Panc1 (cell line): Measurements from ENCODE around the gene PBX1.

Source experiments
- CTCF ChIP-seq: fragments of 450-650 bp; IDR thresholded peaks from 2 replicates; pipeline ENCODE4 v1.5.1; 2017; ENCODE audit warnings: mild to moderate bottlenecking
- POLR2AphosphoS5 ChIP-seq: IDR thresholded peaks from 2 replicates; pipeline ENCODE4 v1.6.1; 2012; ENCODE audit warnings: mild to moderate bottlenecking, low read depth, low read length, moderate library complexity
- REST ChIP-seq, 2 experiments: IDR thresholded peaks; 2 replicates each; pipeline ENCODE4 v1.6.1; 2011 to 2012; ENCODE audit warnings: low read depth in 2 of 2, control low read depth in 1 of 2, low read length in 1 of 2, mild to moderate bottlenecking in 1 of 2, moderate library complexity in 1 of 2; ENCODE audit not compliant: insufficient read depth in 1 of 2
- SIN3A ChIP-seq: IDR thresholded peaks from 2 replicates; pipeline ENCODE4 v1.6.1; 2012; ENCODE audit warnings: low read depth, mild to moderate bottlenecking, low read length, moderate library complexity, borderline replicate concordance; ENCODE audit not compliant: insufficient read depth
- TCF7L2 ChIP-seq: IDR thresholded peaks from 2 replicates; pipeline ENCODE4 v1.6.1; 2011; ENCODE audit warnings: mild to moderate bottlenecking, low read depth, low read length, inconsistent platforms

GRCh38 chr1:164515231-164515630 is 43.8 kb upstream of the PBX1 start:
- TF ChIP-seq CTCF: no peak
- no peak for TF ChIP-seq REST (IDR thresholded peaks at IDR 0.05; ENCODE audit: insufficient read depth in 1 of 2, low read depth in 2 of 2, low read length in 1 of 2)
- TF ChIP-seq SIN3A: no peak
- no peak for TF ChIP-seq POLR2AphosphoS5
- no peak for TF ChIP-seq TCF7L2
